ENCODE measurements around the gene SIN3B. TPM values are rescaled to one million over a fixed set of nuclear protein-coding genes. Genes with fewer than 3 reads are reported as not detected.

Gene SIN3B
- total and polyA plus RNA-seq, 2 of the 13 experiments (the other 11 are each of a cell fraction or from before 2014, with no cell fraction given) = 12.9 to 25.7 TPM

GRCh38 chr19:16822648-16823047, 6.5 kb upstream of the SIN3B start (continued):
- TF ChIP-seq, protein P1, sequence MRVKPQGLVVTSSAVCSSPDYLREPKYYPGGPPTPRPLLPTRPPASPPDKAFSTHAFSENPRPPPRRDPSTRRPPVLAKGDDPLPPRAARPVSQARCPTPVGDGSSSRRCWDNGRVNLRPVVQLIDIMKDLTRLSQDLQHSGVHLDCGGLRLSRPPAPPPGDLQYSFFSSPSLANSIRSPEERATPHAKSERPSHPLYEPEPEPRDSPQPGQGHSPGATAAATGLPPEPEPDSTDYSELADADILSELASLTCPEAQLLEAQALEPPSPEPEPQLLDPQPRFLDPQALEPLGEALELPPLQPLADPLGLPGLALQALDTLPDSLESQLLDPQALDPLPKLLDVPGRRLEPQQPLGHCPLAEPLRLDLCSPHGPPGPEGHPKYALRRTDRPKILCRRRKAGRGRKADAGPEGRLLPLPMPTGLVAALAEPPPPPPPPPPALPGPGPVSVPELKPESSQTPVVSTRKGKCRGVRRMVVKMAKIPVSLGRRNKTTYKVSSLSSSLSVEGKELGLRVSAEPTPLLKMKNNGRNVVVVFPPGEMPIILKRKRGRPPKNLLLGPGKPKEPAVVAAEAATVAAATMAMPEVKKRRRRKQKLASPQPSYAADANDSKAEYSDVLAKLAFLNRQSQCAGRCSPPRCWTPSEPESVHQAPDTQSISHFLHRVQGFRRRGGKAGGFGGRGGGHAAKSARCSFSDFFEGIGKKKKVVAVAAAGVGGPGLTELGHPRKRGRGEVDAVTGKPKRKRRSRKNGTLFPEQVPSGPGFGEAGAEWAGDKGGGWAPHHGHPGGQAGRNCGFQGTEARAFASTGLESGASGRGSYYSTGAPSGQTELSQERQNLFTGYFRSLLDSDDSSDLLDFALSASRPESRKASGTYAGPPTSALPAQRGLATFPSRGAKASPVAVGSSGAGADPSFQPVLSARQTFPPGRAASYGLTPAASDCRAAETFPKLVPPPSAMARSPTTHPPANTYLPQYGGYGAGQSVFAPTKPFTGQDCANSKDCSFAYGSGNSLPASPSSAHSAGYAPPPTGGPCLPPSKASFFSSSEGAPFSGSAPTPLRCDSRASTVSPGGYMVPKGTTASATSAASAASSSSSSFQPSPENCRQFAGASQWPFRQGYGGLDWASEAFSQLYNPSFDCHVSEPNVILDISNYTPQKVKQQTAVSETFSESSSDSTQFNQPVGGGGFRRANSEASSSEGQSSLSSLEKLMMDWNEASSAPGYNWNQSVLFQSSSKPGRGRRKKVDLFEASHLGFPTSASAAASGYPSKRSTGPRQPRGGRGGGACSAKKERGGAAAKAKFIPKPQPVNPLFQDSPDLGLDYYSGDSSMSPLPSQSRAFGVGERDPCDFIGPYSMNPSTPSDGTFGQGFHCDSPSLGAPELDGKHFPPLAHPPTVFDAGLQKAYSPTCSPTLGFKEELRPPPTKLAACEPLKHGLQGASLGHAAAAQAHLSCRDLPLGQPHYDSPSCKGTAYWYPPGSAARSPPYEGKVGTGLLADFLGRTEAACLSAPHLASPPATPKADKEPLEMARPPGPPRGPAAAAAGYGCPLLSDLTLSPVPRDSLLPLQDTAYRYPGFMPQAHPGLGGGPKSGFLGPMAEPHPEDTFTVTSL (CRISPR knock-in tag; IDR thresholded peaks at IDR 0.05; ENCODE audit: borderline replicate concordance) = no peak
- TF ChIP-seq ZNF441 (CRISPR knock-in tag; IDR thresholded peaks at IDR 0.05; ENCODE audit: borderline replicate concordance) (no peak), ZNF558 (CRISPR knock-in tag; IDR thresholded peaks at IDR 0.05; ENCODE audit: borderline replicate concordance) (no peak), ZNF205 (CRISPR knock-in tag; IDR thresholded peaks at IDR 0.05) (no peak), ZNF460 (CRISPR knock-in tag; IDR thresholded peaks at IDR 0.05; ENCODE audit: borderline replicate concordance) (no peak), ATAD3A (CRISPR knock-in tag; IDR thresholded peaks at IDR 0.05) (no peak), HNF1B (CRISPR knock-in tag; IDR thresholded peaks at IDR 0.05) (no peak), ZSCAN29 (CRISPR knock-in tag; conservative IDR thresholded peaks at IDR 0.05) (no peak), CREB3 (CRISPR knock-in tag; IDR thresholded peaks at IDR 0.05) (no peak)
